ENCODE results near the gene KRT5. TPM values are rescaled to one million over a fixed set of nuclear protein-coding genes. Genes with fewer than 3 reads are reported as not detected.

The KRT5 gene
- total RNA-seq, 1 donor from 2014 or later = 0.62 TPM

DNA sequence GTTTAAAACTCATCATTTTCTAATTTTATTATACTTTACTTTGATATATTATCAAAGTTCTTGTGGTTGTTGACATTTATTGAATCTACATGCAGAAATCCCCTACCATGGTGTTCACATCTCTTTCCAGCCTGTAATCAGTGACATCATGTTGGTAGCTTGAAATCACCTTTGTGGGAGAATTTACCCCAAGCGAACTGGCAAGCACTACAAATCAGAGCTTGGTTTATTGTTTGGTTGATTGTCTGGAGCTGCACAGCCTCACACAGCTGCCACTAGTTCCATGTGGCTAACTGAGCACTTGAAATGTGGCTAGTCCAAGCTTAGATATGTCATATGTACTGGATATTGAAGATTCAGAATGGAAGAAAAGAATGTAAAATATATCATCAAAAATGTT lies 15.4 kb upstream of the KRT5 start:
- DNase-seq = no peak

DNA sequence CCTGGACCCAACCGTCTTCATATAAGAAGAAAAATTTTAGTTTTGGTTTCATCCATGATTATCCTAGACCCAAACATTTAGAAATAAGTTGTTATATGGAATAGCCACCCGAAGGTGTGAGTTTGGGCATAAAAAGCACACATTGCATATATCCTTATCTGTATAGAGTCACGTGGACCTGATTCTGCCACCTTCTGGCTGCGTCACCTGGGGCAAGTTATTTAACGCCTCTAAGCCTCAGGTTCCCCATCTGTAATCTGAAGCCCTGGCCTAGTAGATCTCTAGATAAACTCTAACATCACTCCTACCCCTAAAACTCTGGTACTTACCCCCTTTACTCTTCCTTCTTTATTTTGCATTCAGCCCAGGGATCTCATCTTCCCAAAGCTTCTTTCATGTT lies 14.3 kb upstream of the KRT5 start:
- no peak for DNase-seq

DNA sequence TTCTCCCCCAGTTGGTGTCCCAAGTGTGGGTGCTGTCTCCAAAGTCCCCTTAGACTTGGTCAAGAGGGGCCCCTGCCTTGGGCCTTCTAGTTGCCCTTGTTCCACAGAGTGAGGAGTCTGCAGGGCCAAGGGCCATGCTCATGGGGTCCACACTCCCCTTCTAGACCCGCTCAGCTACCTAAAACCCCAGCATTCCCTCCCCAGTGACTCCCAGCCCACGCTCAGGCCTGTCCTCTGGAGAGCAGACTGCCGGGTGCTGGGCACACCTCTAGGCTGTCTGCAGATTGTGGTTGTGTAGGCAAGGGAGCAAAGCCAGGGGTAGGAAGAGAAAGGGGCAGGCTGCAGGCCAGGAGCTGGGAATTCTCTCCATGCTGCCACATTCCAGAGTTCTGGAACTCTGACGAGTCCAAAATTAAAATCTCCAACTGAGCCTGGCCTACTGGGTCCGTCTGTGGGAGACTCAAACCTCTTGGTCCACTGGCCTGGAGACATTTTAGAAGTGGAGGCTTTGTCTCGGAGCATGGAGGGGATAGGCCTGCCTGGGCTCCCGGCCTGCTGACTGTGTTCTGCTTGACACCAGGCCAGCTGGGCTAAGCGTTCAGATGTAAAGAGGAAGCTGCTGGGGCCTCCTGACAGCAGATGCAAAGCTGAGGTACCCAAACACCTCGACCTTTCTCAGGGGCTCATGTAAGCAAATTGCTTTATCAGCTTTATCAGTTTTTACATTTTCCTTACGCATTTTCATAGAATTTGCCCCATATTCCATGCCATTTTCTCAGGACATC lies 13.7 kb upstream of the KRT5 start:
- DNase-seq = no peak

DNA sequence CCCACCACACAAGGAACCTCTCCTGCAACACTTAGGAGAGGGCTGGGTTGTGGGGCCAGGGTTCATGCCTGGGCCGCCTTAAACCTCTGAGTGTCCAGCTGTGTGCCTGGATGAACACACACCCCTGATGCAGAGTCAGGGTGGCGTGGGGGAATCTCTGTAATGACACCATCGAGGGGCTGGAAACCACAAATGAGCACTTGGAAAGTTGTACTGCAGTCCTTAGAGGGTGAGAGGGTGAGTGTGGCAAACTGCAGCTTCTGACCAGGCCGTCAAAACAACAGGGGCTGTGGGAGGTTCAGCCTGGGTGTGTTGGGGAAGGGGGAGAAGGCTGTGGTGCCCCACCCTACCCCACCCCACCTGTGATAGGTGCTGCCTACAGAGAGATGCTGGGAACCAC lies 12.4 kb upstream of the KRT5 start:
- DNase-seq = no peak

DNA sequence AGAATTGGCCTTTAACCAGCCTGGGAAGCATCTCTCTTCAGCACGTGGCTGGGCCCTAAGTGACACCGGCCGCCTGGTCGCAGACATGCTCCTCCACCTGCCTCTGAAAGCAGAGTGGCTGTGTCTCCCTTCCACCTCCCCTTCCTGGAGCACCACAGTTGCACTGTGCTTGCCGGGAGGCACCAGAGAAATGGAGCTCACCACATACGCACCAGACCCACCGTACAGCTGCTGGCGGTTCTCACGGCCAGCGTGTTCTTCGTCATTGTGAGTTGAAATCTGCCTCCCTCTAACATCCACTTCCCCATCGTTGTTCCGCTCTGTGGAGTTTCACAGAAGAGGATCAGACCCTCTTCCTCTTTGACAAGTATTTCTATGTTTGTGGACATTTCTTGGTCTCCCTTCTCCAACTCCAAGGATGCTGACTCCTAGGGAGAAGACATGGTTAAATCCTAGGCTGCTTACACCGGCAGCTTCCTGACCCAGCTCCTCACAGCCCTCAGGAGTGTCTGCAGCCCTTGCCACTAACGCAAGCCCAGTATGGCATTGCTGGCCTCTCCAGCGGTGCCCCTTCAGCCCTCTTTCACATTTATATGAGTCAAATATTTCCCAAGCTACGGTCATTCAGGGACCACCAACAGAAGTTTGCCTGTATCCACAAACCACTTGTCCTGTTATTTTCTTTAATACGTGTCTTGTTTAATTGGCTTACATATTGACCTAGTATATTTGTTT lies 11.5 kb upstream of the KRT5 start:
- DNase-seq = no peak

DNA sequence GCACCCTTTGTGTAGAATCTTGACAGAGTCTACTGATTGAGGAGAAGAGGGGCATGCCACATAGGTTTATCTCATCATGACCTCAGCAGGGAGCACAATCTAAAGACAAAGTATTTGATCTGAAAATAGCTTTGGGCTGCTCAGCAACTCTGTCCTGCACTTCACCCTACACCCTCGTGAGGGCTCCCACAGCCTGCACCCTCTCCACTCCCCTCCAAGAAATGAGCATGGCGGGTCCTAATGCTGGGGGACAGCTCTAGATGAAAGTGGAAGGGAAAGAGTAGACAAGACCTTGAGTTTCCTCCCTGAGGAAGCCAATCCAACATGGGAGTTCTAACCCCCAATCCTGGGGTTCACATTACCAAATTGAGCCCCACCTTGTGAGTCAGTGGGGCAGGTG lies 10.7 kb upstream of the KRT5 start:
- DNase-seq = no peak

DNA sequence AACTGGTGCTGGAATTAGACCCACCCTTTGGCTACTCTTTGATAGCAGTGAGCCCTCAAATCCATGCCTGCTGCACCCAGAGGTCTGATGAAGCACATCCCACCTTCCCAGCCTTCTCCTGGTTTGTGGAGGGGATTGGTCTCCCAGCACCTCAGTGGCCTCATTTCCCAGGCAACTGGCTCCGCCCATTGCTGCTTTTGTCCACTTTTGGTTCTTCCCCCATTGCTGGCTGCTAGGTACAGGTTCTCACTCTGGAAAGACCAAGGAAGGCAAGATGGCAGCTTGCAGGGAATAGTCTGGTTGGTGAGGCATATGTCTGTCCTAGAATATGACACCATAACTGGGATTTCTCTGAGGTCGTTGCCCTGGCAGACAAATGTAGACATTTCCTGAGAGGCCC lies 10.2 kb upstream of the KRT5 start:
- no peak for DNase-seq

DNA sequence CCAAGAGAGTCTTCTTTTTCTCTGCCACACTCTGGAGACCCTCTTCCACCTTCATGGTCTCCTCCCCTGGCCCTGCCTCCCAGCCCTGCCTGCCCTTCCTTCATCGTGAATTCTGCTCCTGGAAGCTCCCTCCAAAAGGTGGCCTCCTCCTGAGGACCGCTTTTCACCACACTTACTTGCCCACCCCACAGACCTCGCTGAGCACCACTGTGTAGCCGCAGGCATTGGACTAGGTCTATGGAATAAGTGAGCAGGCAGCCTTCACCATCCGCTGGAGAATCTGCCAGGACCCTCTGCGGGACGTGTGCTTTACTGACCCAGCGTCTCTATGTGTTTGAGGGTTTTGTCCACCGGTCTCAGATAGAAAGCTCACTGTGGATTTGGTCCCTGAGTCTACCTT lies 9.7 kb upstream of the KRT5 start:
- no peak for DNase-seq

DNA sequence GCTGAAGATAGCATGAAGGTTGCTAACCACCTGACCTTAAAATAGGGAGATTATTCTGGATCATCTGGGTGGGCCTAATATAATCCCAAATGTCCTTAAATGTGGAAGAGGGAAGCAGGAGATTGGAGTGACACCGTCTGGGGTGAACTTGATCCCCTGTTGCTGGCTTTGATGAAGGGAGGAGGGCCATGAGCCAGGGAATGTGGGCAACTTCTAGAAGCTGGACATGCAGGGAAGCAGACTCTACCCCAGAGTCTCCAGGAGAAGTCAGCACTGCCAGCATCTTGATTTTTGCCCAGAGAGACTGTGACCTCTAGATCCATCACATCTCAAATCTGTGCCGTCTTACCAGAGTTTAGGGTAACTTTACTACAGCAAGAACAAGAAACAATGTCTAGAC lies 9.2 kb upstream of the KRT5 start:
- DNase-seq = no peak

DNA sequence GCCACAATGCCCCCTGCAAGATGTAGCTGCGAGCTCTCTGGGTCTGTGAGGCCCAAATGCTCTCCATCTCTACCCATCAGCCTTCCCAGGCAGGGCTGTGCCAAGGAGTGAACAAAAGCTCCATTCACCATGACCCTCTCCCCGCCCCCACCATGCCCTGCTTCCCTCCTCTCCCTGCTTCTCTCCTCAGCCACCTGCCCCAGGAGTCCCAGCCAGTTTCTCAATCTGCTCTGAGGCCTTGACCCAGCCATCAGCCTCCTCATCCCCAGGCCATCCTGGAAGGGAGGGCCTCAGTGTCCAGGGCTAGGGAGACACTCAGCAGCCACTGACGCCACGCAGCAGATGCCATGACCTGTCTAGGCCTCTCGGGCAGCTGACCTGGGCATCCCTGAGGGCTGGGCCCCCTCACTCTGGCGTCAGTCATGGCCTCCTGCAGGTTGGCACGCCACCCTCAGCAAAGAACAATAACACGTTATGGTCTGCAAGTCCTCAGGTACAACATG lies 8.5 kb upstream of the KRT5 start:
- DNase-seq = peak; percentile 44

DNA sequence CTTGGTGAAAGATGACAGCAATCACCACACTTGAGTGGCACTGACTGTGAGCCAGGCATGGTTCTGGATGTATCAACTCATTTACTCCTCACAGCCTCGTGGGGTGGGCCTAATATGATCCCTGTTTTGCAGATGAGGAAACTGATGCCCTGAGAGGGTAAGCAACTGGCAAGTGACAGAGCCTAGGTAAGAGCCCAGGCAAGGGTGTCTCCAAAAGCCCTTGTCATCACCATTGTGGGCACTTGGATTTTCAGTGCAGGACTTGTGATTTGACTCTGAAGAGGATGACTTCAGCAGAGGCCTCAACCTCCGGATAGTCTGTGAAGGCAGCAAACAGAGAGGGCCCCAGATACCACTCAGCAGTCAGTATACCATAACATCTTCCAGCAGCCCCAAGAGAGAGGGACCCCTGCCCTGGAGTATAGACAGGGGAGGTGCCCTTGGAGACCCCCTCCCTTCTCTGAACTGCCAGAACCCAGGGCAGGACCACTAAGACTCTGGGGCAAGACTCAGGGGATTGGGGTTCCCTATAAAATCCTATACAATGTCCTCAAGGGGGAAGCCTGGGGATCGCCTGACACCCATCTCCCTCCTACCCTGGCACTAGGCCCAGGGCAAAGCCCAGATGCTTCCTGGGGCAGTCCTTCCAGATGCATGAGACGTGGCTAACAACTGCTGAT lies 7.1 kb upstream of the KRT5 start:
- no peak for DNase-seq

DNA sequence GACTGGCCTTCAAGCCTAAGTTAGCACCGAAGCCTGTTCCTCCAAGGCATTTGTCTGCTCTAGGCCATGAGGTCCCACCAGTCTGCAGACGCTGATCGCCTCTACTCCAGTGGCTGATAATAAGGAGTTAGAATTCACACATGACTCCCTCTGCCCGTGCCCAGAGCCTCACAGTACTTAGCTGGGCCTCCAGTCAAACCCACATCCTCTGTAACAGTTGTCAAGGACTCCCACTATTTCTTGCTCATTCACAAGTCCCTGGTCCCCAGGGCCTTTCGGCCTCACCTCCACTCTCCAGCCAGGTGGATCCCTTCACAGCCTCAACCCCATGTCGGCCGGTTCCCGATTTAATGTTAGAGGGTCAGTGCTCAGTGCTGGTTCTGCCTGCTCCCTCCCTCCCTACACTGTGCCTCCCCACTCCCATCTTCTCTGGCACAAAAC lies 6.3 kb upstream of the KRT5 start:
- no peak for DNase-seq

DNA sequence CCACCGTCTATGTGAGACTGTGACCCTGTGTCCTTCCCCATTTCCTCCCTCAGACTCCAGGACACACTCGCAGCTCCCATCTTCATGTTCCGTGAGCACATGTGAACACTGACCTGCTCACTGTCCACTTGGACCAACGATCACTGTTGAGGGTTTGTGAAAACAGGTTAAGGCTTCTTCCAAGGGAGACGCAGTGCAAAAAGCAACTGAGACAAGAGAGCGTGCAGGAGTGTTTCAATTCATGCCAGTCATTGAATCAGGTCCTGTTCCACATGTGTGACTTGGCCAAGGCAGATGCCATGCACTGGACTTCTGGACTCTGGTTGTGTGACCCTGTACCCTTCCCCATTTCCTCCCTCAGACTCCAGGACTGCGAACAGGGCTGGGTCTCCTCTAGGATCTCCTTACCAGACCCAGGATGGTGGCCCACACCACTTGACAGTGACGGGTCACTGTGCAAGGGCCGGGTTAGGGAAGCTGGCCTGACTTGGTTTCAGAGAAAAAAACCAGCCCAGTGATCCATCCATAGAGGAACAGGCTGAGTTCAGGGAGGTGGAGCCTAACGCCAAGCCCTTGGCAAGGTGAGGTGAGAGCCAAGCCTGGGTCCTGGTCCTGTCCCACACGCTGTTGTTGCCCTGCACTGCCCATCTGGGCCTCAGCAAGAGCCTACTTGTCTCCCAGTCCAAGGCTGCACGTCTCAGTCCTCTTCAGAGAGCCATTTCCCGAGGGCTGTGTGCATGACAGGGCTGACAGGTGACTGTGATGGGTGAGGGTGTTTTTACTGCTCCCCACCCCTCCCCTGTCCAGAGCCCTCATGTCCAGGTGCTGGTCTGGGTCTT lies 5.7 kb upstream of the KRT5 start:
- DNase-seq = no peak

DNA sequence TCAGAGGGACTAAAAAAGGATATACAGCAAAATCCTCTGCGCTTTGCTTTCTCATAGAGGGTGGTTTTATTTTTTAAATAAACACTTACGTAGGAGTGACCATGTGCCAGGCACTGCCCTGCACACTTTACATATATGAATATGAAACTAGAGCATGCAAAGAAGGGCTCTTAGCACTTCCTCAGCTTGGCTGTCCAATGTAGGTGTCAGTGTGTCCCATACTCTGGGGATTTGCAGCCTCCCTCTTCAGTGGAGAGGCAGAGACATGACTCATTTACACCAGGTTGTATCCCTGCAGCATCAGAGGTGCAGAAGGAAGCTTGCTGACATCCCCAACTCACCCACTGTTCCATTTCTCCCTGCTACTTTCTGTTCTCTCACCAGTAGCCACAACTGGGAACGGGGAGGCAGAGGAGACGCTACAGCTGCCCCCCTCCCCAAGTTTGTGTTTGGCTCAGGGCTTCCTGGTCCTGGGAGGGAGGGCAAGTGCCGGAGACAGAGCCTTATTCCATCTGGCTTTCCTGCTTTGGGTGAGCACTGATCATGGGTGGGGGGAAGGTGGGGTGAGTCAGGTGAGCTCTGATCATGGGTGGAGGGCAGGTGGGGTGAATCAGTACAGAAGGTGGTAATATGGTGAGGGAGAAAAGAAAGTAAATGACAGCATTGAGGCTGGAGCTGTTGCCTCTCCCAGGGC lies 4.9 kb upstream of the KRT5 start:
- peak; percentile 23 for DNase-seq

DNA sequence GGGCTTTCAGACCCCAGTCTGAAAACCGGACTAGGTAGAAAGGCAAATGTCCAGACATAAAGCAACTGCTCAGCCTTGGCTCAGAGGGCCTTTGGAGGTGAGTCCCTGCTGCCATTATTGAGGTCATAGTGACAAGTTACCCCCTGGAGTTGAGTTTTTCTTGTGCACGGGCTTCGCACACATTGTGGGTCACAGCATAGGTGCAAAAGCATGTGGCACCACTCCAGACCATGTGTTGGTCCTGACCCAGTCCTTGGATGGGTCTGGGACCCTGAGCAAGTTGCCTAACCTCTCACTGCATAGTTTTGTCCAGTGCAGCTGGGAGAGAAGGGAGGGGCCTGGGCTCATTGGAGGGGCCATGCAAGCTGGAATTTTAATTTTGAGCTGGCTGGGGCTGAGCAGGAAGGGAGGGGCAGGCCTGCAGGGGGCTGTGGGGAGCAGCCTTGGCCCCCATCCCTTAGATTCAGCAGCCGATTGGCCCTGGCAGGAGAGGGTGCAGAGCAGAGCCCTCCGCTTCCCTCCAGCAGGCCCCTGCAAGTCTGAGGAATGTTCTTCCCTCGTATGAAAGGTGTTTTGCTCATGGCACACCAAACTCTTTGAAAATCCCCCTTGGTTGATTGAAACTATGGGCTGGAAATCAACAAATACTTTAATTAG lies 4.2 kb upstream of the KRT5 start:
- no peak for DNase-seq

DNA sequence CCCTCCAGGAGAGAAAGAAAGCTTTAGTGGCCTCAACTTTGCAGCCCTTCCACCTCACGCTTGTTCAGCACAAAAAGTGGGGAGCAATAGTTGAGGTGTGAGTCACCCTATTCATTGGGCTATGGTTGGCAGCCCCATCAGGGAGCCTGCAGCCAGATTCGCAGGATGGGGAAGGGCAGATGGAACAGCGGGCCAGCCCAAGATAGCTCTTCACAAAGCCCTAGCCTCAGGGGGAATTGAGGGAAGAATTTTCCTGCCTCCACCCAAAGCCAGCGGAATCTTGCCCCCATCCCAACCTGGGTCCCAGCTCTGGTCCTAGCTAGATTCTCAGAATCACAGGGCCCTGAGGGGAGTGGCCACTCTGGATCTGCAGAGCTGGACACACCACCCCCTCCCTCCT lies 3.6 kb upstream of the KRT5 start:
- no peak for DNase-seq

DNA sequence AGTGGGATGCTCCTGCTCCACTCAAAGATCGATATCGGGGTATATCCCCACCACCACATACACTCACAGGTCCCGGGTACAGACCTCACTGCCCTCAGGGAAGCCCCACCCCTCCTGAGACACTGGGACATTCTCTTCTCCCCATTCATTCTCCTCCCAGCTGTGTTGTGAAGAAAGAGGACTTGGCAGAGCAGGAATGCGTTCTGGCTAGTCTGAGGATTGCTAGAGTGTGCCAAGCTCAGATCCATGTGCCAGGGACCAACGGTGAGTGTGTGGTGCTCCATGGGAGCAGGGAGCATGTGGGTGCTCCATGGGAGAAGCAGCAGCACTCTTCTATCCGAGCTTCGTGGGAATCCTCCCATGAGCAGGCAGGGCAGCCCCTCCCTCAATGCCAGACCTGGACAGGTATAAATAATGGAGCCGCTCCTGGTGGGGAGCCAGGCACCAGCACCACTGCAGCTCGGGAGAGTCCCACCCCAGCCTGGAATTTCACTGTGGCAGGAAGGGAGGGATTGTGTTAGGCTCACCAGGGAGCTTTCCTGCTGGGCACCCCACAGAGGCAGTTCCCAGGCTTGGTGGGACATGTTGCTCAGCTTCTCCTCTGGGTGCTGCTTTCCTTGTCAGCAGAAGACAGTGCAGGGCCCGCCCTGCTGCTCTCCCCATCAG lies 2.3 kb upstream of the KRT5 start:
- DNase-seq = no peak

DNA sequence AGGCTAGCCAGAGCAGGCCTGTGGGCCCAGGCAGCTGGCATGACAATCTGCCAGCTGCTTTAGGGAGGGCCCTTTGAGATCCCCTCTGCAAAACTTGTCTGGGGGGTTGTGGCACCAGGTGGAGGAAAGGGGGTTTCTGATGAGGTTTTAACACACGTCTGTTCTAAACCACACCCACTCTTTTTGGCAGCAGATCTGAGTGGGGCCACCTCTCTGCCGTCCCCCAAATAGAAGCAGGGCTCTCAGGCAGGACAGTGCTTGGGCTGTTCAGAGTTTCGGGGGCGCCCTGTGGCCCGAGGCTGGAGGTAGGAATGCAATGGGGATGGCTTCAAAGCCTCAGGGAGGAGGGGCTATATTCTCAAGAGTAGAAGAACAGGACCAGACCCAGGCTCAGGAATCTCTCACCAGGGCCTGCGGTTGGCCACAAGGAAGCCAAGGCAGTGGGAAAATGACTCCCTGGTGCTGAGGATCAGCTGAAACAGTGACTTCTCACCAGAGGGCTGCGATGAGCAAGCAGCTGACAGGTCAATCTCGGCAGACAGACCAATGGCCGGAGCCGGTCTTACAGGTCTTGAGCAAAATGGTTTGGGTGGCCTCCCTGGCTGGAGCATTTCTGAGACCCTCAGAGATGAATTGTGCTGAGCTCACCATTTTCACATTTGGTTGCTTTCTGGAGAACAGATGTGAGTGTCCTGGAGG lies 1.5 kb upstream of the KRT5 start:
- no peak for DNase-seq

DNA sequence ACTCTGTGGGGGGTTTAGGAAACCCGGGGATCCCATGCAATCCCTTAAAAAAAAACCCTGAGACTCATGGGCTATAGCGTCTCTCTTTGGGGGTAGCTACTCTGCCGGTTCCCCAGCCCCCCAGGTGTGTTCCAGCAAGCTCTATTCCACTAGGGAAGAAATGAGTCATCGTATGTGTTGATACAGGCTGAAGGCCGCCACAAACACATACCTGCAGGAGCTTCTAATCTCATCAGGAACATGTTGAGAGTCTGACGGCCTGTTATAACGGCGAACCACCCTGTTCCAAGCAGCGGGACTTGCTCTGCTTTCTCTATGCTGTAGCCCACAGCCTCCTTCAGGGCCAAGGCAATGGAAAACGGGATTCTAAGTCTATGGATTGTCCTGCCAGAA lies 977 bp upstream of the KRT5 start:
- DNase-seq = no peak

DNA sequence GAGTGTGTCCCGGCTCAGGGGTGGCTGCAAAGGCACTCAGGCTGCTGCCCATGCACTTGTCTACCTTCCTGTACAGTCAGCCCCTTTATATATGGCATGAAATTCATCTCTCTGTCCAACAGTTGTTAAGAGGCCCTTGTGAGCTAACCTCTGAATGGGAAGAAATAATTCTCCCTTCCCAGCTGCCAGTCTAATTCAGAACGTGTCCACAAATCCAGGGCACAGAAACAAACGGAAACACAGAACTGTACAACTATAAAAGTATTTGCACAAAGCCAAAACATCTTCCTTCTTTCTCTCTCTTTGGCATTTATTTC lies 849 bp downstream of the KRT5 start:
- no peak for DNase-seq
